ENCODE measurements around the gene CRX. TPM values are rescaled to one million over a fixed set of nuclear protein-coding genes. Genes with fewer than 3 reads are reported as not detected.

The CRX gene
- total RNA-seq, 4 donors from 2014 or later = not detected

GRCh38 chr19:47839411-47839810 lies 17.7 kb downstream of the CRX start:
- ATAC-seq = no peak

GRCh38 chr19:47839913-47840312 lies 18.2 kb downstream of the CRX start:
- Histone ChIP-seq H3K36me3 (no peaks in the 10 kb centered on the region), H3K4me1 (no peaks in the 10 kb centered on the region), H3K27ac (no peak overlapping the region), H3K27me3 (peaks cover 45% of the 10 kb centered on the region), H3K4me3 (no peak overlapping the region), H3K9me3 (no peaks in the 10 kb centered on the region)
- WGBS, 2 donors (ENCODE audit: low coverage in 1 of 2) = 0 to 23% methylated on average over 2 to 6 of the region's 10 CpGs
- TF ChIP-seq POLR2A (IDR thresholded peaks at IDR 0.05) = no peak
- no peak for TF ChIP-seq POLR2AphosphoS5 (IDR thresholded peaks at IDR 0.05)
- no peak for ATAC-seq

More at GRCh38 chr19:47839411-47839810, 17.7 kb downstream of the CRX start:
- Histone ChIP-seq H3K27me3 (peaks cover 40% of the 10 kb centered on the region), H3K9me3 (no peaks in the 10 kb centered on the region), H3K36me3 (no peaks in the 10 kb centered on the region), H3K27ac (no peak overlapping the region), H3K4me1 (no peaks in the 10 kb centered on the region), H3K4me3 (no peak overlapping the region)
- 55% methylated on average over 8 of the region's 16 CpGs; no CpG with 5 or more reads in 1 of the 2 donors for WGBS, 2 donors (ENCODE audit: low coverage in 1 of 2)
- TF ChIP-seq EP300 (IDR thresholded peaks at IDR 0.05) = no peak
- no peak for TF ChIP-seq POLR2A (IDR thresholded peaks at IDR 0.05)
- TF ChIP-seq POLR2AphosphoS5 (IDR thresholded peaks at IDR 0.05) = no peak
- TF ChIP-seq CTCF (IDR thresholded peaks at IDR 0.05) = no peak

- Histone ChIP-seq H3K4me1 (no peaks in the 10 kb centered on the region), H3K27ac (no peak overlapping the region), H3K36me3 (no peaks in the 10 kb centered on the region), H3K9me3 (no peaks in the 10 kb centered on the region), H3K4me3 (no peak overlapping the region), H3K27me3 (peaks cover 74% of the 10 kb centered on the region)
- no peak for TF ChIP-seq POLR2AphosphoS5 (IDR thresholded peaks at IDR 0.05)
- no peak for TF ChIP-seq EP300 (IDR thresholded peaks at IDR 0.05)
- TF ChIP-seq CTCF (IDR thresholded peaks at IDR 0.05) = no peak
- no peak for ATAC-seq
- WGBS, 2 donors (ENCODE audit: low coverage in 1 of 2) = 30 to 47% methylated on average over 3 of the region's 5 CpGs
Observed at GRCh38 chr19:47842941-47843340, 21.2 kb downstream of the CRX start.

GRCh38 chr19:47848425-47848822 lies 26.7 kb downstream of the CRX start:
- Histone ChIP-seq H3K36me3 (no peaks in the 10 kb centered on the region), H3K27ac (no peak overlapping the region), H3K27me3 (peaks cover 91% of the 10 kb centered on the region), H3K9me3 (no peaks in the 10 kb centered on the region), H3K4me3 (no peak overlapping the region), H3K4me1 (peaks cover 0 to 13% (median 0%) of the 10 kb centered on the region in 3 donors)
- WGBS, 2 donors (ENCODE audit: low coverage in 1 of 2) = 45 to 50% methylated on average over 9 to 10 of the region's 10 CpGs
- no peak for TF ChIP-seq EP300 (IDR thresholded peaks at IDR 0.05)
- ATAC-seq = no peak

- ATAC-seq = no peak
- 3 to 6% methylated on average over 11 to 13 of the region's 22 CpGs for WGBS, 2 donors (ENCODE audit: low coverage in 1 of 2)
- no peak overlapping the region for H3K4me3 ChIP-seq
- no peak overlapping the region for H3K27ac ChIP-seq
- peaks cover 0 to 13% (median 0%) of the 10 kb centered on the region in 3 donors for H3K4me1 ChIP-seq
- H3K27me3 ChIP-seq = peaks cover 97% of the 10 kb centered on the region
- H3K36me3 ChIP-seq = no peaks in the 10 kb centered on the region
- TF ChIP-seq CTCF (IDR thresholded peaks at IDR 0.05) (peak in 2 of 4 experiments; percentile 13 to 35), EP300 (IDR thresholded peaks at IDR 0.05) (no peak), POLR2AphosphoS5 (IDR thresholded peaks at IDR 0.05) (no peak)
- H3K9me3 ChIP-seq = no peaks in the 10 kb centered on the region
Observed at GRCh38 chr19:47848823-47849473, 27.2 kb downstream of the CRX start.

GRCh38 chr19:47853003-47853402 lies 31.3 kb downstream of the CRX start:
- no peaks in the 10 kb centered on the region for H3K36me3 ChIP-seq
- 67 to 80% methylated on average over 1 of the region's 5 CpGs for WGBS, 2 donors (ENCODE audit: low coverage in 1 of 2)
- H3K27me3 ChIP-seq = peaks cover 94% of the 10 kb centered on the region
- H3K9me3 ChIP-seq = no peaks in the 10 kb centered on the region
- no peak for ATAC-seq
- peaks cover 0 to 13% (median 0%) of the 10 kb centered on the region in 3 donors for H3K4me1 ChIP-seq
- no peak overlapping the region for H3K27ac ChIP-seq
- H3K4me3 ChIP-seq = no peak overlapping the region
- TF ChIP-seq POLR2AphosphoS5 (IDR thresholded peaks at IDR 0.05) = no peak
- TF ChIP-seq POLR2A (IDR thresholded peaks at IDR 0.05) = no peak
- TF ChIP-seq EP300 (IDR thresholded peaks at IDR 0.05) = no peak
- TF ChIP-seq CTCF (IDR thresholded peaks at IDR 0.05) = no peak
